OCI-LY1 (cell line): ENCODE data around the gene EXOSC3.

Experiments used
- H2AFZ ChIP-seq: fragments of 200-600 bp; sonication (generic), shearing (Covaris generic); 2 replicates; pipeline ENCODE4 v1.6.0; 2014; ENCODE audit warnings: antibody characterized with exemption, mild to moderate bottlenecking, low read length
- H3F3A ChIP-seq: fragments of 200-600 bp; sonication (generic), shearing (Covaris generic); 2 replicates; pipeline ENCODE4 v1.6.0; 2014; ENCODE audit warnings: mild to moderate bottlenecking, antibody characterized with exemption, low read length, moderate library complexity; ENCODE audit not compliant: insufficient read depth
- H3K27ac ChIP-seq: fragments of 200-600 bp; sonication (generic); 2 replicates; pipeline ENCODE4 v1.5.1; 2014; ENCODE audit warnings: low read length, mixed run types, mild to moderate bottlenecking, low read depth; ENCODE audit not compliant: poor library complexity, severe bottlenecking
- H3K27me3 ChIP-seq: fragments of 200-600 bp; sonication (generic); 2 replicates; pipeline ENCODE4 v1.6.0; 2014; ENCODE audit warnings: antibody characterized with exemption, mild to moderate bottlenecking, low read length, moderate library complexity; ENCODE audit not compliant: insufficient read depth
- H3K36me3 ChIP-seq: fragments of 200-600 bp; sonication (generic); 2 replicates; pipeline ENCODE4 v1.6.1; 2014; ENCODE audit warnings: mild to moderate bottlenecking, antibody characterized with exemption, low read length, moderate library complexity, mixed read lengths; ENCODE audit not compliant: insufficient read depth
- H3K4me1 ChIP-seq: fragments of 200-600 bp; sonication (generic); 2 replicates; pipeline ENCODE4 v1.5.1; 2014; ENCODE audit warnings: mild to moderate bottlenecking, low read length, moderate library complexity; ENCODE audit not compliant: insufficient read depth, severe bottlenecking
- H3K4me2 ChIP-seq: fragments of 200-600 bp; sonication (generic), shearing (Covaris generic); 2 replicates; pipeline ENCODE4 v1.6.1; 2014; ENCODE audit warnings: low read length
- H3K4me3 ChIP-seq: fragments of 200-600 bp; sonication (generic); 2 replicates; pipeline ENCODE4 v1.5.1; 2014; ENCODE audit warnings: low read length, low read depth, mild to moderate bottlenecking, mixed read lengths; ENCODE audit not compliant: poor library complexity, severe bottlenecking
- H3K79me2 ChIP-seq: fragments of 200-600 bp; shearing (Covaris generic); 2 replicates; pipeline ENCODE4 v1.6.1; 2016; ENCODE audit warnings: mixed run types, low read length, mixed read lengths; ENCODE audit not compliant: insufficient read depth
- H3K9ac ChIP-seq: fragments of 200-600 bp; sonication (generic), shearing (Covaris generic); 2 replicates; pipeline ENCODE4 v1.6.1; 2014; ENCODE audit warnings: mild to moderate bottlenecking, low read length, mixed read lengths
- H3K9me2 ChIP-seq: fragments of 200-600 bp; sonication (generic), shearing (Covaris generic); 2 replicates; pipeline ENCODE4 v1.6.1; 2014; ENCODE audit warnings: low read depth, mild to moderate bottlenecking, low read length, mixed read lengths
- H3K9me3 ChIP-seq: fragments of 200-600 bp; shearing (Covaris generic); 2 replicates; pipeline ENCODE4 v1.6.1; 2014; ENCODE audit warnings: low read length, mixed read lengths
- H4K20me1 ChIP-seq: fragments of 200-600 bp; sonication (generic), shearing (Covaris generic); 2 replicates; pipeline ENCODE4 v1.6.0; 2016; ENCODE audit warnings: mild to moderate bottlenecking, low read length; ENCODE audit not compliant: insufficient read depth
- CTCF ChIP-seq: fragments of 200-600 bp; sonication (generic), shearing (Covaris generic); IDR thresholded peaks from 2 replicates; pipeline ENCODE4 v1.5.1; 2017; ENCODE audit warnings: mild to moderate bottlenecking, antibody characterized with exemption, low read length, moderate library complexity, mixed read lengths
- EZH2 ChIP-seq: fragments of 200-600 bp; sonication (generic), shearing (Covaris generic); IDR thresholded peaks from 2 replicates; pipeline ENCODE4 v1.8.0; 2017; ENCODE audit warnings: borderline replicate concordance, mixed run types, mild to moderate bottlenecking, antibody characterized with exemption, low read length, moderate library complexity, mixed read lengths

The EXOSC3 gene

DNA sequence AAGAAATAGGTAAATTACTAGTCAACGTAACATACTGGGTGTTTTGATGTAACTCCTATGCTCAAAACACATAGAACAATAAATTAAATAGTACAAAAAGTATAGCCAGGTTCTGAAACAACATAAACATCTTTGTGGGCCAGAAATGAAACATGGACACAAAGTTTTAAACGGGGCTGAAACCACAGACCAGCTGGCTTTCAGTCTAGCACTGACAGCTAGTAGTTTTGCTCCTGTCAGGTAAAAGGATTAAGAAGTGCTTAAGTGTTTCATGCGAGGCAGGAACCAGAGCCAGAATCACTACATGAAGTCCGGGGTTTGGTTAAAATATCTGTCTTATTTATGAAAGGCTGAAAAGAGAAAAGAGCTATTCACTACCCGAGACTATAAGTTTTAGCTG is 35.3 kb upstream of the EXOSC3 start:
- Histone ChIP-seq H3F3A (no peaks in the 10 kb centered on the region; the same call in 1 of the 2 replicates), H3K27ac (no peak overlapping the region), H4K20me1 (no peaks in the 10 kb centered on the region), H3K4me1 (no peaks in the 10 kb centered on the region), H3K4me3 (no peak overlapping the region), H2AFZ (no peak overlapping the region), H3K79me2 (no peaks in the 10 kb centered on the region), H3K9ac (no peak overlapping the region), H3K27me3 (no peaks in the 10 kb centered on the region), H3K9me3 (no peaks in the 10 kb centered on the region), H3K36me3 (peaks cover 47% of the 10 kb centered on the region), H3K9me2 (no peaks in the 10 kb centered on the region), H3K4me2 (no peak overlapping the region)
- TF ChIP-seq EZH2 (no peak), CTCF (no peak)

DNA sequence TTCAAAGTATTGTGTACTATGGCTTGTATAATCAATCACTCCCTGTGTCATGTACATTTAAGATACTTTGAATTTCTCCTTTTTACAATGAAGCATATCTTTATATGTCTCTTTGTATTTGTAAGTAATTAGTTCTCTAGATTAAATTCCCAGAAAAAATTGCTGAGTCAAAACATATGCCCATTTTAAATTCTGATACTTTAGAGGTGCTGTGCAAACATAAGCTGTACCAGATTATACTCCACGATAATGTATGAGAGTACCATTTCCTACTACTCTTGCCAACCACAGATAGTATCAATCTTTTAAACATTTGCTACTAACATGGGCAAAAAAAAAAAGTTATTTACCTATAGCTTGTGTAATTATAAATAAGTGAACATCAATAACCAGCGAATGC is 34.0 kb upstream of the EXOSC3 start:
- Histone ChIP-seq H3K4me3 (no peak overlapping the region), H3K79me2 (no peaks in the 10 kb centered on the region), H3K4me2 (no peak overlapping the region), H3K27ac (no peak overlapping the region), H4K20me1 (no peaks in the 10 kb centered on the region), H3K4me1 (no peaks in the 10 kb centered on the region), H3F3A (no peaks in the 10 kb centered on the region; the same call in 1 of the 2 replicates), H3K9me3 (no peaks in the 10 kb centered on the region), H3K27me3 (no peaks in the 10 kb centered on the region), H3K9me2 (no peaks in the 10 kb centered on the region), H3K9ac (no peak overlapping the region), H3K36me3 (peaks cover 37% of the 10 kb centered on the region), H2AFZ (no peak overlapping the region)
- TF ChIP-seq EZH2 = no peak
- no peak for TF ChIP-seq CTCF

DNA sequence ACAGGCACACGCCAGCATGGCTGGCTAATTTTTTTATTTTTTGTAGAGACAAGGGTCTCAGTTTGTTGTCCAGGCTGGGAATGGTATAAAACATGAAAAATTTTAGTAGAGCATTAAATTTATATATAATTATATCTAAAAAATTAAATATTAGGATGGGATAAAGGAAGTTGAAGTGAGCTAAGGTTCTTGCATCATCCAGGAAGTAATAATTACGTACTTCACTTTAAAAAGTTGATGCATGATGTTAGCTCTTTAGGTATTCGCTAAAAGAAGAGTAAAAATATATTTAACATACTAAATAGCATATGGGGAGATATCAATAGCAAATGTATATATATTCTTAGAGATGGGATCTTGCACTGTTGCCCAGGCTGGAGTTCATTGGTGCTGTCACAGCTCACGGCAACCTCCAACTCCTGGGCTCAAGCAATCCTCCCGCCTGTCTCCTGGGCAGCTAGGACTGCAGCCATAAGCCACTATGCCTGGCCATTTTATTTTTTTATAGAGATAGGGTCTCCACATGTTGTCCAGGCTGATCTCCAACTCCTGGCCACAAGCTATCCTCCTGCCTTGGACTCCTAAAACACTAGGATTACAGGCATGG is 28.0 kb upstream of the EXOSC3 start:
- Histone ChIP-seq H3K79me2 (peaks cover 6% of the 10 kb centered on the region; the same call in 1 of the 2 replicates), H3K36me3 (peaks cover 2% of the 10 kb centered on the region; the same call in 1 of the 2 replicates), H3K9ac (no peak overlapping the region), H3K27ac (no peak overlapping the region), H3K9me3 (no peaks in the 10 kb centered on the region), H3F3A (no peaks in the 10 kb centered on the region), H3K4me2 (no peak overlapping the region), H3K4me3 (no peak overlapping the region), H4K20me1 (no peaks in the 10 kb centered on the region), H2AFZ (no peak overlapping the region), H3K4me1 (no peaks in the 10 kb centered on the region), H3K9me2 (no peaks in the 10 kb centered on the region), H3K27me3 (no peaks in the 10 kb centered on the region)
- TF ChIP-seq EZH2 (no peak), CTCF (no peak)
